HG03442 (cell line): ENCODE data around the gene KPNA6.

Experiments
- ATAC-seq: cut with Tn5 transposase; IDR thresholded peaks from one replicate; pipeline ENCODE4 v1.9.1; 2021; ENCODE audit warnings: mild to moderate bottlenecking, moderate library complexity; ENCODE audit not compliant: unreplicated experiment

KPNA6 gene

DNA sequence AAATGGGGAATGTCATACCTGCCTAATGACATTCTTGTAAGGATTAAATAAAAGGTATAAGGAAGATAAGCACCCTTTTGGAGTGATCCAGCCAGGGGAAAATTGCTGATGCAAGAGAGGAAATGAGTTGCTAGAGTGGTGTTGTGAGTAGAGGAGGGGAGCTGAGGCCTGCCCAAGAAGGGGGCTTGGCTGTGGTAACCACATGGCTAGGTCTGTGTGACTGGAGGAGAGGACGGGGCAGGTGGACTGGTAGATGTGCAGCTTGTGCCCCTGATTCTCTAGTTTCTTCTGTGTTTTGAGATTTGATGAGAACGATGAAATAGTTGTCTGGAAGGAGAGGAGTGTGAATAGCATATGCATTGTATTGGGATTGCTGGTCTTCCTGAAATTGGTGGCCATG lies 78.2 kb downstream of the KPNA6 start:
- no peak for ATAC-seq

- ATAC-seq = no peak
Observed at GRCh38 chr1:32186491-32186890, 78.6 kb downstream of the KPNA6 start.

GRCh38 chr1:32187850-32188249 lies 80.0 kb downstream of the KPNA6 start:
- no peak for ATAC-seq

- no peak for ATAC-seq
Observed at GRCh38 chr1:32192220-32192948, 84.5 kb downstream of the KPNA6 start.

- no peak for ATAC-seq
Observed at GRCh38 chr1:32194984-32195383, 87.1 kb downstream of the KPNA6 start.

DNA sequence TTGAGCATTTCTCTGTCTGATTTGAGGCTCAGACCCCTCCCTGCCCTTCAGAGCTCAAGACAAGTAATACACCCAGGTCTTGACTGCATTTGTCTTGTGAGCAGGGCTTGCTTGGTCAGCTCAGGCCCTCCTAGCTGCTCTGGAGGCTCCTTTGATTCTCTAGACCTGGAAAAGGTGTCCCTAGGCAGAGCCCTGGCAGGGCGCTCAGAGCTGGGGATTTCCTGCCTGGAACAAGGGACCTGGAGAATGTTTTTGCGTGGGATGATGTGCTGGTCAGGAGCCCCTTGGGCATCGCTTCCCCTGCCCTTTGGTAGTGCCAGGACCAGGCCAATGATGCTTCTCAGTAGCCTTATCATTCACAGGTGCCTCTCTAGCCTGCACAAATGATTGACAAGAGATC lies 87.7 kb downstream of the KPNA6 start:
- no peak for ATAC-seq

DNA sequence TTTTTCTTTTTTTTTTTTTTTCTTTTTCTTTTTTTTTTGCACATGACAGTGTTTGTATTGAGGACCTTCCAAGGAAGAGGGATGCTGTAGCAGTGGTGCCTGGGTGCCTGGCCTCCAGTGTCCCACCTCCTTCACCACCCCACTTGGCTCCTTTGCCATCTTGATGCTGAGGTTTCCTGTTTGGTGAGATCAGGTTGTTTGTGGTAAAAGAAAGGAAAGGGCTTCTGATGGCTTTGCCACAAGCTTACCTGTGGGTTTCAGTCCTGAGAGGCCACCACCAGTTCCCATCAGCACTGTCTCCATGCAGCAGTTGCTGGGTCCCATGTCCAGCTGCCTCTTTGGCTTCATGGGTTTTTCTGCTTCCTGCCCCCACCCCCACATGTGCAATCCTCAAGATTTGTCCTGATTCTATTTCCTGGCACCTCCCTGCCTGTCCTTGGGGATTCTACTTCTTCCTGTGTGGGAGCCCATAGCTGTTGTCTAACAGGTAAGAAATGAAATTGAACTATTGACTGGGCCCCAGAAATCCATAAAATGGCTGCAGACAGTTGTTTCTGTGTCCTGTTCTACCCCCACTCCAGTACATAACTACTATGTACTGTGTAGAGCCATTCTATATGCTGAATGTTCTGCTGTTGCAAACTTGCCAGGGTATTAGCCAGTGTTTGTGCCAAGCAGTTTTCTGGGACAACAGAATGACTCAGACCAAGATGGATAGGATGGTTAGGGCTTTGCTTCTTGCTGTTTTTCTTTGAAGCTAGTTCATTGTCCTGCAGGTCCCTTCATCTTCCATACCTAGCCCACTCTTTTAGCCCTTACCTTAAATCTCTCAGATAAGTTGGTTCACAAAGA lies 88.3 kb downstream of the KPNA6 start:
- no peak for ATAC-seq

DNA sequence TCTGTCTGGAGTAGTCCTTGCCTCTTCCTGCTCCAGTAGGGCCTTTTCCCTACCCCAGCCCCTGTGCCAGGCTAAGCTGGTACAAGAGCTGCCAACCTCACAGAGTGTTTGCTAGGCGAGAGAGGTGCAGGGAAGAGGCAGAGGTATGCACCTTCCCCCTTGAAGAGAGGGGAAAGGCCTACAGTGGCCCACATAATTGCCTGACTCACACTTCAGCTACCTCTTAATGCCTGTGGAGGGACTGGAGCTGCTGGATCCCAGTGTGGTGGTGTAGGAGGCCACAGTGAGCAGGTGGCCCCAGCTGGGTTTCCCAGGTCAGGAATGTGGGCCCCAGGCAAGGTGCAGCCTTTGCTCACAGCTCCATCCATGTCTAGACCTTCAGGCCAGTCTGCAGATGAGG lies 89.2 kb downstream of the KPNA6 start:
- ATAC-seq = no peak

- no peak for ATAC-seq
Observed at GRCh38 chr1:32197837-32198236, 90.0 kb downstream of the KPNA6 start.

GRCh38 chr1:32198237-32199042 lies 90.6 kb downstream of the KPNA6 start:
- ATAC-seq = no peak

- ATAC-seq = no peak
Observed at GRCh38 chr1:32199043-32199716, 91.3 kb downstream of the KPNA6 start.

DNA sequence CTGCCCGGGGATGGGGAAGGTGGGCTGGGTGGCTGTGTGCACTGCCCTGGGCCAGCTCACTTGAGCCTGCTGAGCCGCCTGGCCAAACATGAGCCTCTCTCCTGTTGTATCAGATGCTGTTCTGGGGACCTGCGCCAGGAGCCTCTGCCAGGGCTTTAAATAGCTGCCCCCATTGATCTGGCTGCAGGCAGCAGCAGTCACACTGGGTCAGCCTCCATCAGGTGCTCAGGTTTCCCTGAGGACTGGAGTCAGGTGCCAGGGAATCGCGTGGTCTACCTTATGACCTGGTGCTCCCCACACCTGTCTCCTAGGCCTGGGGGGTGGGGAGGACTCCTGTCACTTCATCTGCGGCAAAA lies 91.8 kb downstream of the KPNA6 start:
- no peak for ATAC-seq

DNA sequence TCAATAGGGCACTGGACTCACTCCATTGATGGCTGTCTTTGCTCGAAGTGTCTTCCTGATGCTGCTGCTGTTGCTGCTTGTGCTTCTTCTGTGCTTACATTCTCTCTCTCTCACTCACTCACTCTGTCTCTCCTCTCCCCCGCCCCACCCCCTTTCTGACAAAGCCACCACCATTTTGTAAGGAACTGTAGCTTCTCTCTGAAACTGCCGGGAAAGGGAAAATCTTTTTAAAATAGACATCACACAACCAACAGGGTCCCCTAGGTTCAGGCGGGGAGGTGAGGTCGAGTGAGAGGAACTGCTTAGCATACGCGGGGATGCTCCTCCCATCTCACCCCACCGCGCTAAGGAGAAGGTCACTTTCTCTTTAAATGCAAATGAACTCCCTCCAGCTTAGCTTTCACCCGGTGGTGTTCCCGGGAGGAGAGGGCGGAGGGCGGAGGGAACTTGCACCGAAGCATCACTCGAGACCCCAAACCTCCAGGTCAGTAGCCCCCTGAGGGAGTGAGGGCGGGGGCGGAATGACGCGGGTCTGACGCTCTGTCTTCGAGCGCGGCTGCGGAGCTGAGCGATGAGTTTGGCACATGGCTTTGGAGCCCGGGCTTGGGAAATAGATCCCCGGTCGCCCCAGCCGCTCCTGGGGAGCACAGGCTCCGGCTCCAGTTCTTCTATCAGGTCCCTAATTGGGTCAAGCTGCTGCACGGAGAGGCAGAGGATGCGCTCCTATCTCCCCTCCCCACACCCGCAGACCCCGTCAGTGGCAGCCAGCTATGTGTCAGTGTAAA lies 92.6 kb downstream of the KPNA6 start, which contains the start of gene CCDC28B:
TSS of gene CCDC28B (plus strand) at position 370 of the 785 bp plus-strand sequence. CDS start 1,341 bp downstream, outside the sequence.
- ATAC-seq = no peak

DNA sequence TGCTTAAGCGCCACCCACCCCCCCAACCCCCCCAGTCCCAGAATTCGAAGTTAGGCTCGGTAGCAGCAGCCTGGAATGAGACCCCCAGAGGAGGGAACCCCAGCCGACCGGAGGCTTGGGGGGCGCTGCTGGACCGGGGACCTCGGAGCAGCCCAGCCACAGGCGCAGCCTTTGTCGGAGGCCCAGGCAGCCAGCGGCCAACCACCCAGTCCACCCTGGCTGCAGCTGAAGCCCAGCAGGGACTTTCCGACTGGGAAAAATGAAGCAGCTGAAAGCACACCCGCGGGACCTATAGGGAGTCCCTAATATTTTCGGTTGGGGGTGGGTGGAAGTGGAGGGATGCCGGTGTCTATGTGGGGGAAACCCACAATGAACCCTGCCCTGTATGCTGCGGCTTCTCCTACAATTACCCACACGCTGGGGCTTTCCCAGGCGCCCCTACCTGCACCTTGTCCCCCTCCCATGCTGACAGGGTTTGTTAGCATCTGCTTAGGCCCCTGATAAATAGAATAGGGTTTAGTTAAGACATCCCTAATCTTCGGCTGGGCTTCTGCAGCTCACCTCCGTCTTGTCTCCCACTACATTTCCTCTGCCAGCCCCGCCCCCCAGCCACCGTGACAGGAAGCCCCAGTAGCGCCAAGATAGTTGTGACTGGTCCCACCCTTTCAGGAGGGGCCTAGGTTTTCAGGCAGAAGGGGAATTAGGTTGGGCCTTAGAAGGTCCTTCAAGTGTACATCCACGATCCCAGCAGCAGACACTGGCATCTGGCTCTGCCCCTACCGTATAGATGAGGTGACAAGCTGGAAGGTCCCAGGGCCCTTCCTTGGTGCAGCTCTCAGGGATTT lies 93.4 kb downstream of the KPNA6 start:
- ATAC-seq = no peak

GRCh38 chr1:32204943-32205361 lies 97.1 kb downstream of the KPNA6 start:
- ATAC-seq = no peak

GRCh38 chr1:32205401-32206370 lies 97.8 kb downstream of the KPNA6 start, which contains the start of gene IQCC:
TSS of gene IQCC (plus strand) at chr1:32205671. CDS start at chr1:32205682, 11 bp downstream.
- ATAC-seq = no peak

DNA sequence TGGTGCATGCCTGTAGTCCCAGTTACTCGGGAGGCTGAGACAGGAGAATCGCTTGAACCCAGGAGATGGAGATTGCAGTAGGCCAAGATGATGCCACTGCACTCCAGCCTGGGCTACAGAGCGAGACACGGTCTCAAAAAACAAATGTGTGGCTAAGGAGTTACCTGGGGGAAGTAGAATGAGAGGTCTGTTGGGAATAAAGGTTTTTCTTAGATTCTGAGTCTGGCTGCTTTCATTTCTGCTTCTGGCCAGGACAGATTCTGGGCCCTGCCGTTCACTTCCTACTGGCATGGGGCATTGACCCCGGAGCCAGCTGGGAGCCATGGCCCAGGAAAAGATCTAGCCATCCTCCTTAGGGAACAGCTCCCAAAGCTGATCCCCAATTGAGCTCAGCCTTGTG lies 100.6 kb downstream of the KPNA6 start:
- no peak for ATAC-seq

- no peak for ATAC-seq
Observed at GRCh38 chr1:32208891-32209328, 101.1 kb downstream of the KPNA6 start, which contains the start of gene DCDC2B. TSS of gene DCDC2B (plus strand) at chr1:32209089. CDS start at chr1:32209094, 5 bp downstream.
